ENCODE data around the gene OGDHL.
"Not testable (repeated sequence)": the region's sequence is repeated elsewhere in the genome, so short reads cannot be mapped to it uniquely, and the experiment has no call there.

OGDHL gene

DNA sequence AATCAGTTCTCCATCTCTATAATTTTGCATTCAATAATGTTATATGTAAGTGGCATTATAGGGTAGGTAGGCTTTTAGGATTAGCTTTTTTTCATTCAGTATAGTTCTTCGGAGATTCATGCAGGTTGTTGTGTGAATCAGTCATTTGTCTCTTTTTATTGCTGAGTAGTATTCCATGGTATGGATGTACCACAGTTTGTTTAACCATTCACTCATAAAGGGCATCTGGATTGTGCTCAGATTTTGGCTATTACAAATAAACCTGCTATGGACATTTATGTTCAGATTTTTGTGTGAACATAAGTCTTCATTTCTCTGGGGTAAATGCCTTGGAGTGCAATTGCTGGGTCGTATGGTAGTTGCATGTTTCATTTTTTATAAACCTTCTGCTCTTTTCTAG, 4.4 kb upstream of the OGDHL start:
- DNase-seq: no peak
- TF ChIP-seq POLR2A (IDR thresholded peaks at IDR 0.05; ENCODE audit: low read length) (no peak), GATA1 (IDR thresholded peaks at IDR 0.05; ENCODE audit: low read depth, low read length) (no peak)

DNA sequence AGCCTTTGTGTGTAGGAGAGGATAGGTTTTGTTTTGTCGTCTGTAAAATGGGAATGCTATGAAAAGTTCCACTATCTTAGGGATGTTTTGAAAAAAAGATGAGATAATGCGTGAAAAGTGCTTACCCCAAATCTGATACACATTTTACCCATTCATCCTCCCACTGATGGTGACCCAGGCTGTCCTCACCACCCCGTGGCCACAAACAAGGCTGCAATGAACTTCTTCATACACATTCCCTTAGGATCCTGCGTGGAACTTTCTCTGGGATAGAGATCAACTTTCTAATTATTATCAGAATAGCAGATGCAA, 399 bp upstream of the OGDHL start:
- TF ChIP-seq POLR2A (IDR thresholded peaks at IDR 0.05; ENCODE audit: low read length) (no peak), GATA1 (IDR thresholded peaks at IDR 0.05; ENCODE audit: low read depth, low read length) (no peak)
- no peak for DNase-seq

DNA sequence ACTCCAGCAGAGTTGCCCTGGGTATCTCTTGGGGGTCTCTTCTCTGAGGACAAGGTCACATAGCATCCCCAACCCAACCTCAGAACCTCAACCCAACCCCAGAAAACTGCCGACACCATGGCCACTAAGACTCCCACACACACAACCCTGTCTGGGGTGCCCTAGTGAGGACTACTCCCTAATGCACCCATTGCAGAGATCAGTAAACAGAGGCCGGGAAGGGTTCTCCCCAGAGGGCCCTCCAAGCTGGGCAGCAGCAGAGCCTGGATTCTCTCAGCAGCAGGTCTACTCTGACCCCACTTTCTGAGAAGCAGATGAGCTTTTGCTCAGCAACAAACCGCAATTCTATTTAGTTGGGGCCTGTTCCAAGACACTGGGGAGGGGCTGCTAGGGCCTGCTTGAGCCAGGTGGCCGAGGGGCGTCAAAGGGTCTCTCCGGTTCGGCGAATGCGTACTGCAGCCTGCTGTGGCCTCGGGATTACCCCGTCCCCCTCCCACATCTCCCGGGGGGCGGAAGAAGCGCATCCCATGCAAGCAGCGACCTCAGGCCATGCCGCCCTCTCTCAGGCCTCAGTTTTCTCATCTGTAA, 828 bp downstream of the OGDHL start:
- no peak for DNase-seq
- TF ChIP-seq POLR2A (IDR thresholded peaks at IDR 0.05; ENCODE audit: low read length) (no peak), GATA1 (IDR thresholded peaks at IDR 0.05; ENCODE audit: low read depth, low read length) (no peak)

DNA sequence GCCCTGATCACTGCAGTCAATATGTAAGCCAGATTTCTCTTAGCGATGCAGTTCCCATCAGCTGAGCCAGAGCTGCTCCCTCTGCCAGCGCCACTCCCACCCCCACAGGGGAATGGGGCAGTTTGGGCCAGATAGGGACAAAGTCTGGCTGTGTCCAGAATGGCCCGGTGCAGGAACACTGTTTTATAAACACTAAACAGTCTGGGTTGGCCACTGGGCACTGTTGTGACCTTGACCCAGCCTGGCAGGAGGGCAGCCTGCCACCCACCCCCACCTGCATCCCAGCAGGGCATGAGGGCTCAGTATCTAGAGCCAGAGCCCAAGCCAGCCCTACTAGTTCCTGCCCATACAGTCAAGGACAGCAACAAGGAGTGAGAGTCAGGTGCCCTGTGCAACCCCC, 1.3 kb downstream of the OGDHL start:
- DNase-seq: no peak
- TF ChIP-seq POLR2A (IDR thresholded peaks at IDR 0.05; ENCODE audit: low read length): no peak
- TF ChIP-seq GATA1 (IDR thresholded peaks at IDR 0.05; ENCODE audit: low read depth, low read length): no peak

DNA sequence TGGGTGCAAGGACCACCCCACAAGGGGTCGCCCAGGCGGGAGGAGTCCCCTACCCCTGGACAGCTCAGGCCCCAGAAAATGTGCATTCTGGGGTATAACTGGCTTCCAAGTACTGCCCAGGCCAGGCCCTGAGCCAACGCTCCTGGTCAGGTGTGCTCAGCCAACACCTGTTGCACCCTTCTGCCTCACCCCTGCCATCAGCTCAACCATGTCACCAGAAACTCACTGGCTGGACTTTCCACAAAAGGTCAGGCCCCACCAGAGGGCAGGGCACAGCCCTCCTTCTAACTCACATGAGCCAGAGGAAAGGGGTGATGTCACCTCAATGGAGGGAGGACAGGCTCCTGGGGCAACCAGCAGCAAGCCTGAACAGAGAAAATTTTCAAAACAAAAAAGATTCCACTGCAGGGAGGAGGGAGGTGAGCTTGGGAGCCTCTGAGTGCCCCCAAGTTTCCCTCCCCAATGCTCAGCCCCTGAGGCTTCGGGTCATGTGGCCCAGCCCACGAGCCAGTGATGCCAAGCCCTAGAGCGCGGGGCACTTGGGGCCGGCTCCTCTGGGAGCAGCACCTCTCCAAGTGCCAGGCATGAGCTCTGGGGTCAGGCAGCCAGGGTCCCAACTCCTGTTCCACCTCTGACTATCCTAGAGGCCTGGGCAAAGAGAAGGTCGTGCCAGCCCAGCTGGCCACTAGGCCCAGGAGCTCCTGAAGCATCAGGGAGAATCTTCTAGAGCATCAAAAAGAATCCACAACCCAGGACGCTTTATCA, 2.2 kb downstream of the OGDHL start:
- DNase-seq: no peak
- no peak for TF ChIP-seq GATA1 (IDR thresholded peaks at IDR 0.05; ENCODE audit: low read depth, low read length)

DNA sequence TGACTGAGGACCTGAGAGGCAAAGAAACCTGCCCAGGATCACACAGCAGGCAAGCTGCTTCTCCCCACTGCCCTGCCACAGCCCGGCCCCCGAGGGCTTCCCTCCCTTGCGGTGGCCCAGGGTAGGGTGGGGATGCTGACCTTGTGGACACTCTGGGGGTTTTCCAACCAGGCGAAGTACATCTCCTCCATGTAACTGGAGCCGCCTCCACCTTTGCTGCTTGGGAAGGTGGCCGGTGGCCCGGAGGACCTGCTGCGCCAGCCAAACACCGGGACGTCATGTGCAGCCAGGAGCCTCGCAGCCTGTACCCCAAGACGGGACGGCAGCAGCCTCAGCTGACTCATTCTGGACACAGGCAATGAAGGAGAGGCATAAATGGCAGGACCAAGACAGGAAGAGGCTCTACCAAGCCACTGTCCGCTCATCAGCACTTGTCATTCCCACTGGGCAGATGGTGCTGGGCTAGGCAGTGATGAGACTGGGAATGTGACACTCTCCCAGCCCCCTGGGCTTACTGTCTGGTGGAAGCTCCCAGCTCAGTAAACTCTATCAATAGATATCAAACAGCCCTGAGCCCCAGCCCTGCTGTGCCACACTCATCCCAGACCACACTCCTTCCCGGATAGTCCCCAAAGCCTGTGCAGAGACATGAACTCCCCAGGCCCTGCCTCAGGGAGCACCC, 3.7 kb downstream of the OGDHL start:
- no peak for DNase-seq
- TF ChIP-seq GATA1 (IDR thresholded peaks at IDR 0.05; ENCODE audit: low read depth, low read length) (no peak), POLR2A (IDR thresholded peaks at IDR 0.05; ENCODE audit: low read length) (no peak)

DNA sequence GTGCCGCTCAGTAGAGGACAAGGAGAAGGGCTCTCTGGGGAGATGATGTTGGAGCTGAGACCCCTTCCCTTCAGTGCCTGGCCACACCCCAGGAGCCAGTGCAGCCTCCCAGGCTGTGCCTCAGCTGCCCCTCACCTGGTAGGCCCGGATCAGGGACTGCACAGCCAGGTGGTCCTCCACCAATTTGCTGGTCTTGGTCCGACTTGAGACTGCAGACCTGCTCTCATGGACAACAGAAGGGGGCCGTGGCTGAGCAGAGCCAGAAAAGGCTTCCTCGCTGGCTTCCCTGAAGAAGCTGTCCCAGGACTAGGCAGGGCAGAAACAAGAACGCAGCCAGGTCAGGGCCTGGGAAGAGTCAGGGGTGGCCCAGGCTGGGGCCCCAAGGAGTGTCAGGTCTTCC, 5.5 kb downstream of the OGDHL start:
- TF ChIP-seq GATA1 (IDR thresholded peaks at IDR 0.05; ENCODE audit: low read depth, low read length): no peak
- TF ChIP-seq POLR2A (IDR thresholded peaks at IDR 0.05; ENCODE audit: low read length): no peak
- no peak for DNase-seq

DNA sequence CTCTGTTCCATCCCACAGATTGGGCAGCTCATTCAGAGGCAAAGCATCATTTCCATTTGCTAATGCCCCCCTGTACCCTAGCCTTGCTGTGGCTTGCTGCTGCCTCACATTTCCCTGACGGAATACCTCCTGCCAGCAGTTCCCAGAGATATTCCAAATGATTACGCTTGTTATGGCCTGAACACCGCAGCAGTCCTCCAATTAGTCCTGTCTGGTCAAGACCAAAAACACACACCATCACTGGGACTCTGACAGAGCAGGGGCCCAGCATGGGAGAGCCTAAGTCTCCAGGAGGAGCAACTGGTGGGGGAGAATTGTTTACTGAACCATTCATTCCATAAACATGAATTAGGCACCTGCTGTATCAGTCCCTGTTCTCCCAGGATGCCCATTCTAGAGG, 6.1 kb downstream of the OGDHL start:
- no peak for DNase-seq
- TF ChIP-seq GATA1 (IDR thresholded peaks at IDR 0.05; ENCODE audit: low read depth, low read length) (no peak), POLR2A (IDR thresholded peaks at IDR 0.05; ENCODE audit: low read length) (no peak)

DNA sequence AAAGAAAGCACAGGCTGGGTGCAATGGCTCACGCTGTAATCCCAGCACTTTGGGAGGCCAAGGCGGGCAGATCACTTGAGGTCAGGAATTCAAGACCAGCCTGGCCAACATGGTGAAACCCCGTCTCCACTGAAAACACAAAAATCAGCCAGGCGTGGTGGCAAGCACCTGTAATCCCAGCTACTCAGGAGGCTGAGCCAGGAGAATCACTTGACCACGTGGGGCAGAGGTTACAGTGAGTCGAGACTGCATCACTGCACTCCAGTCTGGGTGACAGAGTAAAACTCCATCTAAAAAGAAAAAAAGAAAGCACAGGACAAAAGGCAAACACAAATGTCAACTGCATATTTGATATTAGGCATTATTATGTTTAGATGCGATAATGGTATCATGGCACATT, 7.2 kb downstream of the OGDHL start:
- DNase-seq: not testable (repeated sequence)

DNA sequence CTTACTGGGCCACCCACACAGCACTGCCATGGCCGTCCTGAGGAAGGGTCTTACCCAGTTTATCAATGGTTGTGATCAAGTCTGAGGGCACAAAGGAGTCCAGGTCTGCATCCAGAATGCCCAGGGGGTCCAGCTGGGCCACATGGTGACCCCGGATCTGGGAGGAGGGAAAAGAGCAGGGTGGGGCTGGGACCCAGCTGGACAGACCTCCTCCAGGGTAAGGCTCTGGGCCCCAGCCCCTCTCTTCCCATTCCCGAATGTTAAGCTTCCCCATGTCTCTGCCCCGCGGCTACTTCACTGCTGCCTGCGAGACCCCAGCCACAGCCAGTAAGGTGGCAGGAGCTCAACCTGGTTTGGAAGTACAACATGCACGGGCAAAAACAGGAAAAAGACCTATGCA, 9.5 kb downstream of the OGDHL start:
- DNase-seq: no peak
- TF ChIP-seq POLR2A (IDR thresholded peaks at IDR 0.05; ENCODE audit: low read length) (no peak), GATA1 (IDR thresholded peaks at IDR 0.05; ENCODE audit: low read depth, low read length) (no peak)

DNA sequence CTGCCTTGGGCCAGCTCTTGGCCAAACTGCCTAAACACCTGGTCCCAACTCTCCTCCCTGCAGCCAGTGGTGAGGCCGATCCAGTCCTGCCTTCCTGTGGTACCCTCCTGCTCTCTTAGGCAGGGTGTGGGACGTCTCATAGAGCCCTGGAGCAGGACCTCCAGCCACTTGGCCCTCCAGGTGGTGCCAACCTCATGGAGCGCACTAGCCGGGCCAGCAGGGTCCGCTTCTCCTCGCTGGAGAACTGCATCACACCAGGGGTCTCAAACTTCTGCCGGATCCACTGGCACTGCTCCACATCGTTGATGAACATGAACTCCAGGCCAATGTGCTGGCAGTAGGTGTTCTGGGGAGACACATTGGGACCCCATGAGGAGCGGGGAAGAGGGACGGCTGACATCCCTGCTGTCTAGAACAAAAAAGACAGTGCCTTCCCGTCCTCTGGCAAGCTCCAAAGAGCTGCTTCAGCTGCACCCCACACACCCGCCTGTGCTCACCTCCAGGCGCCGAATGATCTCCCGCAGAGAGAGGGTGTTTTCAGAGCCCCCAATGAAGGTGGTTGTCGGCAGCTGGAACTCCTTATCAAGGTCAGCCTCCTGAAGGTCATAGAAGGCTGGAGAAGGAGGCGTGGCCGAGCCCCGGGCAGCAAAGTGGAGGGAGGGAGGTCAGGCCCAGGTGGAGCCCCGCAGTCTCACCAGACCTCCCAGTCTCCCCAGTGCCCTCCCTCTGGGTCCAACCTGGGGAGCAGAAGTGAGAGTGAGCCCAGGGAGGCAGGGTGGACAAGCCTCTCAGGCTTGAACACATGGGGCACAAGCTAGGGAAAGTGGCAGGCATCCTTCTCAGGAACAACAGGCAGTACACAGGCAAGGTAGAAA, 10.2 kb downstream of the OGDHL start:
- DNase-seq: no peak
- TF ChIP-seq POLR2A (IDR thresholded peaks at IDR 0.05; ENCODE audit: low read length) (no peak), GATA1 (IDR thresholded peaks at IDR 0.05; ENCODE audit: low read depth, low read length) (no peak)

DNA sequence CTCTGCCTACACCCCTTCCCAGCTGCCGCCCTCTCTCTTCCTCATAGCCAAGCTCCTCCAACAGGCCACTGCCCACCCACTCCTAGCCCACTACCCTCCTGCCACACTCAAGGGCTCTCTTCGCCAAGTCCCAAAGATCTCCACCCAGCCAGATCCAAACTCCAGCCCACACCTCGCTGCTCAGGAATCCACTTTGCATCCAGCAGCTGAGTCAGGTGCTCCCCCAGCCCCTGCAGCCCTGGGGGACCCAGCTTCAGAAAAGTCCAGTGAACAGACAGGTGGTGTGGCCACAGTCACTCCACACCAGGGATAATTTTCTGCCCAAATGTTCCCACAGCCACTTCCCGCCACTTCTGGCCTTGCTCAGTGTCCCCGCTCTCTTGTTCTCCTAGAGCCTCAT, 10.9 kb downstream of the OGDHL start:
- no peak for DNase-seq
- TF ChIP-seq POLR2A (IDR thresholded peaks at IDR 0.05; ENCODE audit: low read length) (no peak), GATA1 (IDR thresholded peaks at IDR 0.05; ENCODE audit: low read depth, low read length) (no peak)

DNA sequence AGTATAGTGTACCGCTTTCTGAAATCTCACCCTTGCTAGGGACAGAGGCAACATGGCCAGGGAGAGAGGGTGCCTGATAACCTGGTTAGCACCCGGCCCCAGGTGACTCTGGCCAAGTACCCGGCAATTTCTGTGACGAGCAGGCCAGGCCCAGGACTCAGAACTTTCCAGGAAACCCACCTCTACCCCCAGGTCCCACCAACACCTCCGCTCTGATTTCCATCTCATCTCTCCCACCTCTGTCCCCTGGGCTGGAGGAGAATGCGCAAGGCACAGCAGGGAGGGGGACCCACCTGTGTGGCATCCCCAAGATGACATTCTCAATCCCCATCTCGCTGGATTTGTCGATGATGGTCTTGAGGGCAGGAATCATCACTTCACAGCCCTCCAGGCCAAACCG, 11.6 kb downstream of the OGDHL start:
- TF ChIP-seq POLR2A (IDR thresholded peaks at IDR 0.05; ENCODE audit: low read length): no peak
- no peak for TF ChIP-seq GATA1 (IDR thresholded peaks at IDR 0.05; ENCODE audit: low read depth, low read length)
- DNase-seq: no peak
